Measurements from ENCODE around the gene C11orf16. TPM values are rescaled to one million over a fixed set of nuclear protein-coding genes. Genes with fewer than 3 reads are reported as not detected.

Gene C11orf16
- polyA plus RNA-seq, 3 donors: not detected

DNA sequence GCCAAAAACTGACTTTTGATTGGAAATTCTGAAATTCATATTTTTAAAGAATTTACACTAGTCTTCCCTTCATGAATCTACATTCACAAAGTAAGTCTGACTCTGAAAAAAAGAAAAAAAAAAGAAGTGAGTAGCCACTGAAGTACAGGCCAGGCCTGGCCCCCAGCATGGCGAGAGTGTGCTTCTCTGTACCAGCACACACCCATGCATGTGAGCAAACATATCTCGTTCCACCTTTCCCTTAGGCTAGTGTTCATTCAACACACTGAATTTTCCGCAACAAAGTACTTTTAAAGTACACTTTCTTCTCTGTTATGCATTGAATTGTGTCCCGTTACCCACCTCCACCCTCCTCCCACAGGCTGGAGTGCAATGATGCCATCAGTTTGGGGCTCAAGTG, 4.5 kb downstream of the C11orf16 start:
- Histone ChIP-seq H4K20me1 (ENCODE audit: insufficient read depth, low read length) (no peaks in the 10 kb centered on the region), H3K4me1 (ENCODE audit: control insufficient read depth in 1 of 2, insufficient read depth in 2 of 2, low read length in 2 of 2) (no peaks in the 10 kb centered on the region), H3K27me3 (ENCODE audit: control insufficient read depth in 2 of 2, insufficient read depth in 2 of 2, low read length in 2 of 2) (no peaks in the 10 kb centered on the region), H3K9ac (ENCODE audit: insufficient read depth, low read length, poor library complexity, severe bottlenecking) (no peak overlapping the region), H2AFZ (ENCODE audit: insufficient read depth, low read depth, low read length, poor library complexity, severe bottlenecking) (no peak overlapping the region), H3K9me3 (replicated peaks in 1 of 2; ENCODE audit: control insufficient read depth in 1 of 2, insufficient read depth in 1 of 2, low read length in 2 of 2) (no peaks in the 10 kb centered on the region), H3K4me3 (replicated peaks in 1 of 3; ENCODE audit: low read depth in 2 of 3, low read length in 3 of 3) (no peak overlapping the region), H3K4me2 (replicated peaks; ENCODE audit: extremely low read depth, low read length, poor library complexity, severe bottlenecking) (no peak overlapping the region), H3K36me3 (replicated peaks in 1 of 2; ENCODE audit: control insufficient read depth in 1 of 2, insufficient read depth in 2 of 2, low read length in 2 of 2) (peaks cover 0 to 7% of the 10 kb centered on the region in 2 donors), H3K27ac (ENCODE audit: low read depth in 1 of 2, low read length in 2 of 2) (no peak overlapping the region), H3K79me2 (ENCODE audit: insufficient read depth, low read length) (no peaks in the 10 kb centered on the region)
- Mint-ChIP-seq H3K4me1 (peaks cover 4% of the 10 kb centered on the region), H3K4me3 (no peak overlapping the region), H3K27me3 (ENCODE audit: low read depth in 3 of 3) (peaks cover 0 to 3% (median 0%) of the 10 kb centered on the region in 3 donors), H3K9me3 (peaks cover 0 to 2% (median 0%) of the 10 kb centered on the region in 7 donors), H3K36me3 (peaks cover 1 to 13% of the 10 kb centered on the region in 2 donors), H3K27ac (no peak overlapping the region)
- no peak for DNase-seq
- intact Hi-C loops (cut with micrococcal nuclease): no loop called here
- no peak for TF ChIP-seq CTCF (IDR thresholded peaks at IDR 0.05)
- 96% methylated on average over 4 of the region's 4 CpGs for WGBS (ENCODE audit: insufficient coverage)

DNA sequence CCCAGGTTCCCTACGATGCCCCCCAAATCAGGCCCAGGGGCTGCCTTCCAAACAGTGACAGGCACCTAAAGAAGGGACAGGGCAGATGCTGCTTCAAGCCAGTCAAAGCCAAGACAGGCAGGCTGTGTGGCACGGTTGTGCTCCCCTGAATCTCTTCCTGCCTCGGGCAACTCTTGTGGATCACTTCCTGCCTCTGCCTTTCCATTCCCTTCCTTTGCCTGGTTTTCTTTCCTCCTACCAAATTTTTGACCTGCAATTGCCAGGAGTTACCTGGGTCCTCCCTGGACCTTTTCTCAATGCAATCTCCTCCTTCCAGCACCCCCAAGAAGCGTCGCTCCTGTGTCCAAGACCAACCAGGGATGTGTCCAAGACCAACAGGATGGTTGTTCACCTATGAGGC, 5.5 kb downstream of the C11orf16 start:
- H4K20me1 ChIP-seq (ENCODE audit: insufficient read depth, low read length): no peaks in the 10 kb centered on the region
- H3K27ac ChIP-seq (ENCODE audit: low read depth in 1 of 2, low read length in 2 of 2): no peak overlapping the region
- no peaks in the 10 kb centered on the region for H3K4me1 ChIP-seq (ENCODE audit: control insufficient read depth in 1 of 2, insufficient read depth in 2 of 2, low read length in 2 of 2)
- intact Hi-C loops (cut with micrococcal nuclease): no loop called here
- no peaks in the 10 kb centered on the region for H3K9me3 ChIP-seq (replicated peaks in 1 of 2; ENCODE audit: control insufficient read depth in 1 of 2, insufficient read depth in 1 of 2, low read length in 2 of 2)
- peaks cover 6 to 17% of the 10 kb centered on the region in 2 donors for H3K36me3 ChIP-seq (replicated peaks in 1 of 2; ENCODE audit: control insufficient read depth in 1 of 2, insufficient read depth in 2 of 2, low read length in 2 of 2)
- peaks cover 0 to 3% (median 0%) of the 10 kb centered on the region in 3 donors for H3K27me3 Mint-ChIP-seq (ENCODE audit: low read depth in 3 of 3)
- peaks cover 9 to 22% of the 10 kb centered on the region in 2 donors for H3K36me3 Mint-ChIP-seq
- no peaks in the 10 kb centered on the region for H3K27me3 ChIP-seq (ENCODE audit: control insufficient read depth in 2 of 2, insufficient read depth in 2 of 2, low read length in 2 of 2)
- no peak for DNase-seq
- no peak overlapping the region for H3K4me3 Mint-ChIP-seq
- no peak overlapping the region for H3K9ac ChIP-seq (ENCODE audit: insufficient read depth, low read length, poor library complexity, severe bottlenecking)
- H3K27ac Mint-ChIP-seq: no peak overlapping the region
- no peak overlapping the region for H3K4me2 ChIP-seq (replicated peaks; ENCODE audit: extremely low read depth, low read length, poor library complexity, severe bottlenecking)
- WGBS (ENCODE audit: insufficient coverage): 83% methylated on average over 5 of the region's 5 CpGs
- no peak for TF ChIP-seq CTCF (IDR thresholded peaks at IDR 0.05)
- H2AFZ ChIP-seq (ENCODE audit: insufficient read depth, low read depth, low read length, poor library complexity, severe bottlenecking): no peak overlapping the region
- H3K79me2 ChIP-seq (ENCODE audit: insufficient read depth, low read length): no peaks in the 10 kb centered on the region
- H3K4me3 ChIP-seq (replicated peaks in 1 of 3; ENCODE audit: low read depth in 2 of 3, low read length in 3 of 3): no peak overlapping the region
- H3K9me3 Mint-ChIP-seq: peaks cover 0 to 2% (median 0%) of the 10 kb centered on the region in 7 donors
- H3K4me1 Mint-ChIP-seq: peaks cover 4% of the 10 kb centered on the region
